Skin of body (tissue), 2 donors: ENCODE data around the gene KRT40. TPM values are rescaled to one million over a fixed set of nuclear protein-coding genes. Genes with fewer than 3 reads are reported as not detected.
"Not testable (repeated sequence)": the region's sequence is repeated elsewhere in the genome, so short reads cannot be mapped to it uniquely, and the experiment has no call there.

Experiments used
- DNase-seq: peaks from one replicate; lab custom pipeline; 2025; lab: John Stamatoyannopoulos, UW
- total RNA-seq: library from RNA; depleted of rRNA; stranded (reverse); fragments of >200 nt; gene quantifications from one replicate; pipeline ENCODE4 v1.2.3, GENCODE V29; 2014

Gene KRT40
- 7.7 TPM for total RNA-seq

- DNase-seq, result no peak
Observed at GRCh38 chr17:40984226-40984625, at the start of gene KRT40. Gene KRT40 (minus strand): TSS chr17:40984326. CDS start chr17:40984273, 53 bp downstream.

GRCh38 chr17:41029633-41030245 lies 45.6 kb upstream of the KRT40 start, which contains the start of gene KRTAP1-4:
Gene KRTAP1-4 (minus strand): TSS chr17:41030195. CDS start chr17:41030078, 117 bp downstream.
- DNase-seq, result no peak

GRCh38 chr17:41026715-41027471 lies 42.8 kb upstream of the KRT40 start, which contains the start of gene KRTAP1-5:
Gene KRTAP1-5 (minus strand): TSS chr17:41027208. CDS start chr17:41027155, 53 bp downstream.
- DNase-seq, result no peak

DNA sequence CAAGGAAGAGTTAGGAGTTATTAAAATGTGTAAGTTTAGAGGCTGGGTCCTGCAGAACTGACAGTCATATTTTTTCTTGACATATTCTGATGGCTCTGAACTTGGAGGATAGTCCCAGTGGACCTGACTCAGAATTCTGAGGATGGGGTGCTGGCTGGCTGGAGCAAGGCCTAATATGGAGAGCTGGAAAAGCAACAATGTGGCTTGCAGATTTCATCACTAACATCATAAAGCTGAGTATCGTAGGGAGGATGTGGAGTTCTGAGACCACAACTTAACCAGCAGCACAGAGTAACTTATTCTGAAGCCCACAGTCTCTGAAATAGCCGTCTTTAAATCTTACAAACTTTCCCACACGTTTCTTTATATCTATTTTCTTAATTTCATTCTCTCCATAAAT lies 40.6 kb upstream of the KRT40 start:
- no peak for DNase-seq

- no peak for DNase-seq
Observed at GRCh38 chr17:41020336-41020735, 36.2 kb upstream of the KRT40 start.

GRCh38 chr17:41019415-41019814 lies 35.3 kb upstream of the KRT40 start:
- no peak for DNase-seq

DNA sequence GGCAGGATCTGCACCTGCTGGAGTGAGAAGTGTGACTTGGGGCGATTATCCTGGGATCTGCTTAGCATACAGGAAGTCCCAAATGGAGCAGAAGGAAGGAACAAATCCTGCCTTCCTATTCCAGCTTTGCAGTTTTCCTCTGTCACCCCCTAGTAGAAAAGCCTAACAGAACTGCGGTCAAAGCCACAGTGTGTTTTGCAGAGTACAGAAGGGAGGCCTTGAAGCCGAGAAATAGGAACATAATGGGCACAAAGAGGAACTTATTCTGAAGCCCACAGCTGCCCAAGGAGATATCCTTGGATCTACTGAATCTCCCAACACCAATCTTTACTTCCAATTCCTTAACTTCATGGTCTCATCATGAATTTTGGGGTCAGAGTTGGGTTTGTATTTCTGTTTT lies 34.4 kb upstream of the KRT40 start:
- no peak for DNase-seq

DNA sequence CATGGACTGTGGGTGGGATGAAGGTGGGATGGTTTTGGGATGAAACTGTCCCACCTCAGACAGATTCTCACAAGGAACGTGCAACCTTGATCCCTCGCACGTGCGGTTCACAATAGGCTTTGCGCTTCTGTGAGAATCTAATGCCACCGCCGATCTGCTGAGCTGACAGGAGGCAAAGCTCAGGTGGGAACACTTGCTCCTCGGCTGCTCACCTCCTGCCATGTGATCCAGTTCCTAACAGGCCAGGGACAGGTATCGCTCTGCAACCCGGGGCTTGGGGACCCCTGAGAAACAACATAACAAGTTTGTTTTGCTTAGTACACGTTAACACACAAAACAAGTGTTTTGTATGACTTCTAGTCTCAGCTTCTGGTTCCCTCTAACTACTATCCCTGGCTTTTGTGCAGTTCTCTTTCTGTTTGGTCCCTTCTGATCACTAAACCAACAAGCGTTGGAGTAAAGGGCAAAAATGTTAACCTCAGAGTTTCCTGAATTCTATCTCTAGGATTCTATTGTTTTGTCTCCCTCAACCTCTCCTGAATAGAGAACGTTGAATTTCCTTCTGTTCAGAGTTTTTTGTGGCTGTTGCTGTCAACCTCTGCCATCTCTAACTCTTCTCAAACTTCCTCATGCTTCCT lies 32.6 kb upstream of the KRT40 start:
- DNase-seq, result no peak

- no peak for DNase-seq
Observed at GRCh38 chr17:41015454-41015853, 31.3 kb upstream of the KRT40 start.

GRCh38 chr17:41013606-41014005 lies 29.5 kb upstream of the KRT40 start:
- DNase-seq, result no peak

DNA sequence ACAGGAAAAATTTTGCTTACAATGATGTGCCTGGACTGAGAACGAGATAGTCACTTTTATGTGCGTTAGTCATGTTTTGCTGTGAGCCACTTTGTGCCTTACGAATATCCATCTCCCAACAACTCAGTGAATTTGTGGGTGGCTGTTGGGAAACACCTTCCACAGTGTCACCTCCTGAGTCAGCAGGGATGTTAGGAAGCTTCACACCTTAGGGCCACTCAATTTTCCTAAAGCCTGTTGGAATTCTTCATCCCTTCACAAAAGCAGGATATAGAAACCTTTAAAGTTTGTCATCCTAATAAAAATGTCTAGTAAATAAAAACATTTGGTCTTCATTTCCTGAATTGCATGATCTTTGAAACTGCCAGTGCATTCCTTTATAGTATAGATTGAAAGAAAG lies 29.1 kb upstream of the KRT40 start:
- DNase-seq, result no peak

- DNase-seq, result no peak
Observed at GRCh38 chr17:41012326-41013120, 28.4 kb upstream of the KRT40 start.

- no peak for DNase-seq
Observed at GRCh38 chr17:41010441-41010840, 26.3 kb upstream of the KRT40 start.

- DNase-seq, result no peak
Observed at GRCh38 chr17:41009936-41010335, 25.8 kb upstream of the KRT40 start.

- no peak for DNase-seq
Observed at GRCh38 chr17:41009301-41009760, 25.2 kb upstream of the KRT40 start.

- no peak for DNase-seq
Observed at GRCh38 chr17:41008811-41009210, 24.7 kb upstream of the KRT40 start, which contains the start of gene KRTAP3-1. Gene KRTAP3-1 (minus strand): TSS chr17:41009128. CDS start chr17:41009074, 54 bp downstream.

DNA sequence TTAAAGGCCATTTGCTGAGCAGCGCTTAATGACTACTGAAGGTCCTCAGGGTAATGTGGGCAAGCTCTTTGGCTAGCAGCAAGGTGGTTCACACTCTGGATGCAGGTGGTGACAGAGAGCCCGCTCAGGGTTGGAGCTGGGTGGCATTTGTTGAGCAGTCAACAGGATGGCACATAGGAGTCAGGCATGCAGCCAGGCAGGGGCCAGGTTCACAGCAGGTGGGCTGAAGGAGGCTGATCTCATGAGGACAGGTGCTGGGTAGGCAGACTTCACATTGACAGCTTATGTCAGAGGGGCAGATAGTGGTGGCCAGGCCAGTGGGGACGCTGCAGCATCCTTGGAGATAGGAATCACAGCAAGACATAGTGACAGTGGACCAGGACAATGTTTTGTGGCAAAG lies 20.3 kb upstream of the KRT40 start:
- no peak for DNase-seq

DNA sequence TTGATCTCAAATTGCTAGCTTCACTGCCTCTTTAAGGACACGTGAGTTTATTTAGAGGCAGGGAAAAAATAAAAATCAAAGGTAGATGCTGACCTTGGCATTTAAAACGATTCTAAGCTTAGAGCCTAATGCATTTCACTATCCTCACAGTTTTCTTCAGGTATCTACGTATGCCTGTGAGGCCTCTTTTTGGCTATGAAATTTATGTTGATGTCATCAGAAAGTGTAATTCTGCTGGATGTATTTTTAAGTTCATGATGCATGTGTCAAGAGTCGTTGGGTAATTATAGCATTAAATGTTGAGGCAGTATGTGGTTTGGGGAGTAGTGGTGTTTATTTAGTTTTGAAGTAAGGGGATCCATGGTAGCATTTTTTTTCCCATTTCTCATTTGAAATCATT lies 19.8 kb upstream of the KRT40 start:
- DNase-seq, result no peak

- no peak for DNase-seq
Observed at GRCh38 chr17:41002814-41003213, 18.7 kb upstream of the KRT40 start.

DNA sequence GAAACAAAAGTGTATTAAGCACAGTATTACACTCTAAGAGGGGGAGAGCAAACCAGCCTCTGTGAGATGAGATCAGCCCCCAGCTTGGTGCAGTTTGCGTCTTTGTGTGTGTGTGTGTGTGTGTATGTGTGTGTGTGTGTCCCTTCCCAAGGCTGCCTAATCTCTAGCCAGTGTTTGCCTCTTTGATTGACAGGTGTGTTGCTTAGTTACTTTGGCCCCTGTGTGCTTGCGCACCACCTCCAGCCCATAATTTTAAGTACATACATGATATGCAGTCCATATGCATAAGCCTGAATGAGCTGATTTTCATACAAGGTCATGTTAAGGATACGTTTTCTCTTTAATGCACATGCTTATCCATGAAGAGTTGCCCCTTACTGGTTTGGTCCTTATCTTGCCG lies 17.7 kb upstream of the KRT40 start:
- DNase-seq, result no peak

DNA sequence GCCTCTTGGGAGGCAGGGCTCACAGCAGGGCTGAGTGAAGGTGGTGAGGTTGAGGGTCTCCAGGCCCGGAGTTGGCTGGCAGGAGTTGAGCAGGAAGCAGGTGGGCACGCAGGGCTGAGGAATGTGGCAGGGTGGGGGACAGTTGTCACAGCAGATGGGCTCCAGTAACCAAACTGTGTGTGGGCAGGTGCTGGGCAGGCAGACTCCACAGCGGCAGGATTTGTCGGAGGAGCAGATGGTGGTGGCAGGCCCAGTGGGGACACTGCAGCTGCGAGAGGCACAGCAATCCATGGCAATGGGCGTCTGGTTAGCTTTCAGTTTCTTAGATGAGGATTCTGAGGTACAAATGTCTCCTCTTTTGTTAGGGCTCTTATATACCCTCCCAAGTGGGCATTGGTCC lies 15.4 kb upstream of the KRT40 start, which contains the start of gene KRTAP3-2:
KRTAP3-2 (minus strand) TSS at position 344 of the 400 bp plus-strand sequence; CDS start at position 291, 53 bp downstream.
- not testable (repeated sequence) for DNase-seq
